IMR-90 (cell line): ENCODE measurements around the gene ARL14EP. TPM values are rescaled to one million over a fixed set of nuclear protein-coding genes. Genes with fewer than 3 reads are reported as not detected.

Source experiments
- ATAC-seq: fragments of 200-7000 bp; cut with Tn5 transposase; 2 replicates; pipeline ENCODE4 v1.9.1; 2020; ENCODE audit warnings: low read depth, mild to moderate bottlenecking, moderate library complexity
- BruUV-seq: library from RNA; stranded (reverse); fragments of 400-500 nt; replicated peaks from 2 replicates; lab custom pipeline; 2021; lab: Mats Ljungman, UMichigan
- CTCF ChIA-PET: fragments of 300-600 bp; formaldehyde crosslinking; extraction: SDS; loops from one replicate; lab custom pipeline; 2021; ENCODE audit warnings: antibody characterized with exemption; lab: Yijun Ruan, JAX
- POLR2A ChIA-PET: fragments of 300-600 bp; sonication (Branson Sonifier 250); formaldehyde crosslinking; loops from one replicate; lab custom pipeline; 2022; ENCODE audit warnings: antibody characterized with exemption; ENCODE audit not compliant: unreplicated experiment; lab: Charles Lee
- DNase-seq: peaks from one replicate; pipeline ENCODE4 v3.0.0; 2013
- H2AFZ ChIP-seq: replicated peaks from 2 replicates; pipeline ENCODE3; 2013; ENCODE audit warnings: low read length, mild to moderate bottlenecking; ENCODE audit not compliant: poor library complexity
- H2AK5ac ChIP-seq: 2 replicates; pipeline ENCODE4 v1.6.1; 2013; ENCODE audit warnings: low read depth, low read length, inconsistent platforms
- H2AK9ac ChIP-seq: replicated peaks from 2 replicates; pipeline ENCODE3; 2013; ENCODE audit warnings: mild to moderate bottlenecking, low read depth, low read length, moderate library complexity; ENCODE audit not compliant: poor library complexity
- H2BK120ac ChIP-seq: 2 replicates; pipeline ENCODE4 v1.6.1; 2013; ENCODE audit warnings: low read depth, low read length, inconsistent platforms
- H2BK15ac ChIP-seq: 3 replicates; pipeline ENCODE4 v1.6.1; 2013; ENCODE audit warnings: low read depth, low read length, inconsistent platforms
- H2BK20ac ChIP-seq: 2 replicates; pipeline ENCODE4 v1.6.1; 2013; ENCODE audit warnings: low read depth, mild to moderate bottlenecking, inconsistent platforms, low read length, moderate library complexity
- H2BK5ac ChIP-seq: 2 replicates; pipeline ENCODE4 v1.6.1; 2013; ENCODE audit warnings: mild to moderate bottlenecking, low read depth, low read length, inconsistent platforms; ENCODE audit not compliant: poor library complexity, severe bottlenecking
- H3K14ac ChIP-seq: replicated peaks from 2 replicates; pipeline ENCODE4 v1.6.1; 2013; ENCODE audit warnings: low read depth, low read length, inconsistent platforms
- H3K18ac ChIP-seq: 2 replicates; pipeline ENCODE4 v1.6.1; 2013; ENCODE audit warnings: low read depth, low read length, control low read depth
- H3K23ac ChIP-seq: 2 replicates; pipeline ENCODE4 v1.6.1; 2013; ENCODE audit warnings: low read depth, low read length, inconsistent platforms
- H3K27ac ChIP-seq: 2 replicates; pipeline ENCODE4 v1.5.1; 2013; ENCODE audit warnings: mild to moderate bottlenecking, control low read depth, low read length; ENCODE audit not compliant: insufficient read depth
- H3K27me3 ChIP-seq: 2 replicates; pipeline ENCODE4 v1.6.1; 2013; ENCODE audit warnings: low read length; ENCODE audit not compliant: control insufficient read depth, insufficient read depth
- H3K36me3 ChIP-seq: 2 replicates; pipeline ENCODE4 v1.6.1; 2013; ENCODE audit warnings: low read length, mixed read lengths; ENCODE audit not compliant: control insufficient read depth, insufficient read depth
- H3K4ac ChIP-seq: 2 replicates; pipeline ENCODE4 v1.6.1; 2013; ENCODE audit warnings: low read depth, low read length, inconsistent platforms
- H3K4me1 ChIP-seq: 2 replicates; pipeline ENCODE4 v1.6.1; 2013; ENCODE audit warnings: low read length, mixed read lengths; ENCODE audit not compliant: control insufficient read depth, insufficient read depth
- H3K4me2 ChIP-seq: 2 replicates; pipeline ENCODE4 v1.6.1; 2013; ENCODE audit warnings: low read depth, mild to moderate bottlenecking, control low read depth, low read length, moderate library complexity
- H3K4me3 ChIP-seq: 2 replicates; pipeline ENCODE4 v1.5.1; 2013; ENCODE audit warnings: low read depth, mild to moderate bottlenecking, control low read depth, low read length, moderate library complexity; ENCODE audit not compliant: insufficient read depth
- H3K56ac ChIP-seq: 2 replicates; pipeline ENCODE4 v1.6.1; 2013; ENCODE audit warnings: low read length, inconsistent platforms; ENCODE audit not compliant: insufficient read depth; ENCODE audit errors: extremely low read depth
- H3K79me1 ChIP-seq, 2 experiments: 2 replicates each; pipeline ENCODE4 v1.6.1; 2013; ENCODE audit warnings: low read length in 2 of 2, inconsistent platforms in 1 of 2, low read depth in 1 of 2
- H3K9ac ChIP-seq: 2 replicates; pipeline ENCODE4 v1.6.1; 2013; ENCODE audit warnings: low read depth, low read length, control low read depth
- H3K9me1 ChIP-seq: 2 replicates; pipeline ENCODE4 v1.6.1; 2013; ENCODE audit warnings: low read length, inconsistent platforms; ENCODE audit not compliant: insufficient read depth
- H3K9me3 ChIP-seq: 2 replicates; pipeline ENCODE4 v1.6.1; 2013; ENCODE audit warnings: low read length; ENCODE audit not compliant: control insufficient read depth, insufficient read depth
- H4K20me1 ChIP-seq: 2 replicates; pipeline ENCODE4 v1.6.1; 2013; ENCODE audit warnings: low read length, inconsistent platforms; ENCODE audit not compliant: insufficient read depth
- H4K5ac ChIP-seq: 2 replicates; pipeline ENCODE4 v1.6.1; 2013; ENCODE audit warnings: mild to moderate bottlenecking, low read depth, low read length, control low read depth
- H4K8ac ChIP-seq, 2 experiments: 2 replicates each; pipeline ENCODE4 v1.6.1; 2013; ENCODE audit warnings: low read depth in 2 of 2, low read length in 2 of 2, control low read depth in 1 of 2, inconsistent platforms in 1 of 2
- H4K91ac ChIP-seq: 2 replicates; pipeline ENCODE4 v1.6.1; 2013; ENCODE audit warnings: low read depth, low read length, inconsistent platforms; ENCODE audit not compliant: insufficient read depth
- CHD1 ChIP-seq: IDR thresholded peaks from 2 replicates; pipeline ENCODE4 v1.6.1; 2012; ENCODE audit warnings: low read depth, low read length, improper control_type of control experiment
- MAFK ChIP-seq: IDR thresholded peaks from 2 replicates; pipeline ENCODE4 v1.6.1; 2012; ENCODE audit warnings: low read depth, low read length, improper control_type of control experiment
- MXI1 ChIP-seq: IDR thresholded peaks from 2 replicates; pipeline ENCODE4 v1.6.1; 2012; ENCODE audit warnings: low read depth, mild to moderate bottlenecking, low read length, moderate library complexity, borderline replicate concordance
- SMC3 ChIP-seq: fragments of 150-350 bp; IDR thresholded peaks from 2 replicates; pipeline ENCODE4 v1.6.1; 2016; ENCODE audit warnings: low read depth, mild to moderate bottlenecking, antibody characterized with exemption, low read length, moderate library complexity
- WGBS, 2 experiments: methylation state at CpG; one replicate each; pipeline versions ENCODE4 v1.1.5 to v1.1.7; 2013; ENCODE audit warnings: missing lambda C conversion rate in 2 of 2; ENCODE audit not compliant: insufficient read length in 1 of 2; ENCODE audit errors: extremely low coverage in 2 of 2; 5-methylcytosine and 5-hydroxymethylcytosine counted together
- dilution Hi-C: fragments of 300-500 bp; cut with HindIII; formaldehyde crosslinking; loops from one replicate; pipeline ENCODE4 v1.14.3; 2018; ENCODE audit warnings: low sequenced_read_pairs; ENCODE audit not compliant: unreplicated experiment
- in situ Hi-C: fragments of 300-500 bp; cut with MboI; formaldehyde crosslinking; loops from 3 replicates; pipeline ENCODE4 v1.14.3; 2019; ENCODE audit warnings: low sequenced_read_pairs, inconsistent platforms, mixed read lengths
- intact Hi-C: fragments of 100-400 bp; cut with micrococcal nuclease; formaldehyde crosslinking; loops from 2 replicates; pipeline ENCODE4 v1.10.0; 2022
- polyA plus RNA-seq, 3 experiments: library from polyadenylated mRNA; depleted of rRNA; stranded (reverse); fragments of >200 nt; gene quantifications; 2 replicates each; pipeline ENCODE4 v1.2.3, GENCODE V29; 2012; ENCODE audit warnings: low replicate concordance in 1 of 3
- total RNA-seq: library from RNA; depleted of rRNA; stranded (reverse); fragments of >200 nt; gene quantifications from 2 replicates; pipeline ENCODE4 v1.2.3, GENCODE V29; 2012
- TF ChIP-seq, protein P1 (sequence below): fragments of 150-350 bp; IDR thresholded peaks from 2 replicates; pipeline ENCODE4 v1.6.1; 2016; ENCODE audit warnings: low read depth, mild to moderate bottlenecking, low read length, moderate library complexity, borderline replicate concordance
- TF ChIP-seq, protein P2 (sequence below): conservative IDR thresholded peaks from 2 replicates; pipeline ENCODE4 v1.5.1; 2012; ENCODE audit warnings: mild to moderate bottlenecking, low read depth, low read length, improper control_type of control experiment

The ARL14EP gene
- total and polyA plus RNA-seq, 2 of the 4 experiments (the other 2 are of a cell fraction), result 13.8 to 15.7 TPM

DNA sequence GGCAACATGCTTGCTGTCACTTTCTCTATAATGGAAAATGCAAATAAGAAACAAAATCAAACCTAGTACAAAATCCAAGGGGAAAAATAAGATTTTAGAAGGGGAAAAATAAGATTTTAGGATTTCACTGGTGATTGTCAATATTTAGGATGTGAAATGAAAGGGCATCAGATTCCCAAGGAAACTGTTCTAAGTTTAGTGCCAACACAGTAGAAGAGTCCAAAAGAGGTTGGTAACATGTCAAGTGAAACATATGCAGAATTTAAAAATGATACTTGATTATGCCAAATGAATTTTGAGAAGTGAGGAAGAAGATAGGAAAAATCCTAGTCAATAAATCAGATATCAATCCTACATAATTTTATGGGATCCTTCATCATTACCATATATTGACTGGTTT lies 45.7 kb upstream of the ARL14EP start (continued):
- TF ChIP-seq, protein P1, sequence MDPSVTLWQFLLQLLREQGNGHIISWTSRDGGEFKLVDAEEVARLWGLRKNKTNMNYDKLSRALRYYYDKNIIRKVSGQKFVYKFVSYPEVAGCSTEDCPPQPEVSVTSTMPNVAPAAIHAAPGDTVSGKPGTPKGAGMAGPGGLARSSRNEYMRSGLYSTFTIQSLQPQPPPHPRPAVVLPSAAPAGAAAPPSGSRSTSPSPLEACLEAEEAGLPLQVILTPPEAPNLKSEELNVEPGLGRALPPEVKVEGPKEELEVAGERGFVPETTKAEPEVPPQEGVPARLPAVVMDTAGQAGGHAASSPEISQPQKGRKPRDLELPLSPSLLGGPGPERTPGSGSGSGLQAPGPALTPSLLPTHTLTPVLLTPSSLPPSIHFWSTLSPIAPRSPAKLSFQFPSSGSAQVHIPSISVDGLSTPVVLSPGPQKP, result no peak
- TF ChIP-seq SMC3 (no peak), CHD1 (no peak), MXI1 (no peak)

DNA sequence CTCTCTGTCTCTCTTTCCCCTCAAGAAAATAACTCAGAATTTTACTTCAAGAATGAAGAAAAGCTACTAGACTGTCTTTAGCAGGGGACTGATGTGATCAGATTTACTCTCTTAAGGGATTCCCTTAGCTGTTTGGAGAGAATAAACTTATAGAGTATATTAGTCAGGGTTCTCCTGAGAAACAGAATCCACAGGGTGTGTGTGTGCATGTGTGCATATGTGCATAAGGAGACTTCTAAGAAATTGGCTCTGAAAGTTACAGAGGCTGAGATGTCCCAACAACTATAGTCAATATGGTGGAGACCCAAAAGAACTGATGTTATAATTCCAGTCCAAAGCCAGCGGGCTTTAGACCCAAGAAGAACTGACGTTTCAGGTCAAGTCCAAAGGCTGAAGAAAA lies 43.1 kb upstream of the ARL14EP start:
- H3K14ac ChIP-seq, result no peak overlapping the region
- dilution Hi-C loops (no loop called here), intact Hi-C loops (no loop called here), in situ Hi-C loops (no loop called here)
- H2BK20ac ChIP-seq, result no peak overlapping the region
- WGBS, 2 experiments, result no CpG with 5 or more reads among the region's 2 CpGs
- no peak overlapping the region for H2AFZ ChIP-seq
- no peak overlapping the region for H3K23ac ChIP-seq
- H4K20me1 ChIP-seq, result no peaks in the 10 kb centered on the region
- H3K9ac ChIP-seq, result no peak overlapping the region
- H3K36me3 ChIP-seq, result no peaks in the 10 kb centered on the region
- H3K27me3 ChIP-seq, result no peaks in the 10 kb centered on the region
- no peak overlapping the region for H2BK15ac ChIP-seq
- H4K8ac ChIP-seq, result no peak overlapping the region
- H2BK5ac ChIP-seq, result no peak overlapping the region
- TF ChIP-seq, protein P1, result no peak
- no peak for TF ChIP-seq MXI1
- no peak for TF ChIP-seq MAFK
- TF ChIP-seq, protein P2, sequence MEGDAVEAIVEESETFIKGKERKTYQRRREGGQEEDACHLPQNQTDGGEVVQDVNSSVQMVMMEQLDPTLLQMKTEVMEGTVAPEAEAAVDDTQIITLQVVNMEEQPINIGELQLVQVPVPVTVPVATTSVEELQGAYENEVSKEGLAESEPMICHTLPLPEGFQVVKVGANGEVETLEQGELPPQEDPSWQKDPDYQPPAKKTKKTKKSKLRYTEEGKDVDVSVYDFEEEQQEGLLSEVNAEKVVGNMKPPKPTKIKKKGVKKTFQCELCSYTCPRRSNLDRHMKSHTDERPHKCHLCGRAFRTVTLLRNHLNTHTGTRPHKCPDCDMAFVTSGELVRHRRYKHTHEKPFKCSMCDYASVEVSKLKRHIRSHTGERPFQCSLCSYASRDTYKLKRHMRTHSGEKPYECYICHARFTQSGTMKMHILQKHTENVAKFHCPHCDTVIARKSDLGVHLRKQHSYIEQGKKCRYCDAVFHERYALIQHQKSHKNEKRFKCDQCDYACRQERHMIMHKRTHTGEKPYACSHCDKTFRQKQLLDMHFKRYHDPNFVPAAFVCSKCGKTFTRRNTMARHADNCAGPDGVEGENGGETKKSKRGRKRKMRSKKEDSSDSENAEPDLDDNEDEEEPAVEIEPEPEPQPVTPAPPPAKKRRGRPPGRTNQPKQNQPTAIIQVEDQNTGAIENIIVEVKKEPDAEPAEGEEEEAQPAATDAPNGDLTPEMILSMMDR, result no peak
- H3K18ac ChIP-seq, result no peak overlapping the region
- CTCF ChIA-PET, result no interaction called here
- ATAC-seq, result no peak
- no peak overlapping the region for H3K4me3 ChIP-seq
- H3K9me3 ChIP-seq, result no peaks in the 10 kb centered on the region
- H2BK120ac ChIP-seq, result no peak overlapping the region
- no peak for DNase-seq
- POLR2A ChIA-PET, result no interaction called here
- H3K4me1 ChIP-seq, result no peaks in the 10 kb centered on the region
- H3K4ac ChIP-seq, result no peak overlapping the region
- H3K56ac ChIP-seq, result no peak overlapping the region
- H3K4me2 ChIP-seq, result no peak overlapping the region
- H4K5ac ChIP-seq, result no peak overlapping the region
- no peaks in the 10 kb centered on the region for H3K9me1 ChIP-seq
- no peak overlapping the region for H4K91ac ChIP-seq
- no peak overlapping the region for H2AK9ac ChIP-seq
- H3K27ac ChIP-seq, result no peak overlapping the region
- BruUV-seq, result no TSS peak
- H3K79me1 ChIP-seq, result no peaks in the 10 kb centered on the region
- no peak overlapping the region for H2AK5ac ChIP-seq
